Large intestine (tissue), 12 donors: ENCODE data around the gene N4BP2L1. TPM values are rescaled to one million over a fixed set of nuclear protein-coding genes. Genes with fewer than 3 reads are reported as not detected.
A peak's percentile ranks its signal among the peaks of the same experiment; 100 is the strongest.

Experiments
- DNase-seq, 2 donors: peaks; one replicate each; pipeline versions ENCODE4 v3.0.0 to v3.0.0-alpha.2; 2013
- H3K27ac ChIP-seq: one replicate; pipeline ENCODE4 v1.5.1; 2013; ENCODE audit warnings: low read length
- H3K27me3 ChIP-seq: 2 replicates; pipeline ENCODE4 v1.6.1; 2013; ENCODE audit warnings: low read length; ENCODE audit not compliant: control insufficient read depth, insufficient read depth
- H3K36me3 ChIP-seq: 2 replicates; pipeline ENCODE4 v1.6.1; 2013; ENCODE audit warnings: low read length; ENCODE audit not compliant: control insufficient read depth, insufficient read depth
- H3K4me1 ChIP-seq: one replicate; pipeline ENCODE4 v1.6.1; 2013; ENCODE audit warnings: low read length; ENCODE audit not compliant: control insufficient read depth, insufficient read depth
- H3K4me3 ChIP-seq: one replicate; pipeline ENCODE4 v1.5.1; 2013; ENCODE audit warnings: low read length
- H3K9me3 ChIP-seq: one replicate; pipeline ENCODE4 v1.6.1; 2013; ENCODE audit warnings: mild to moderate bottlenecking, low read depth, low read length, moderate library complexity; ENCODE audit not compliant: control insufficient read depth
- WGBS: methylation state at CpG from one replicate; pipeline ENCODE4 v1.1.5; 2013; ENCODE audit warnings: low lambda C conversion rate; ENCODE audit not compliant: insufficient coverage; 5-methylcytosine and 5-hydroxymethylcytosine counted together
- long read RNA-seq, 11 donors: transcript quantifications; one replicate each; lab custom pipeline, GENCODE V29; 2026
- polyA plus RNA-seq: library from polyadenylated mRNA; unstranded; fragments of 120-200 nt; gene quantifications from one replicate; pipeline ENCODE4 v1.2.1, GENCODE V29; 2013

N4BP2L1 gene
- polyA plus RNA-seq = 17.6 TPM
- long read RNA-seq, donor 1, partial matches to known transcripts = 0 of 1 reads
- long read RNA-seq, donor 1, other reads (novel, unspliced or antisense) = 0 of 1 reads
- long read RNA-seq, donor 2, partial matches to known transcripts = 0 of 3 reads
- long read RNA-seq, donor 2, other reads (novel, unspliced or antisense) = 0 of 3 reads
- long read RNA-seq, donor 3 = 0 reads
- long read RNA-seq, donor 4 = 0 reads
- long read RNA-seq, donor 5, partial matches to known transcripts = 0 of 4 reads
- long read RNA-seq, donor 5, other reads (novel, unspliced or antisense) = 0 of 4 reads
- long read RNA-seq, donor 6, partial matches to known transcripts = 0 of 2 reads
- long read RNA-seq, donor 6, other reads (novel, unspliced or antisense) = 0 of 2 reads
- long read RNA-seq, donor 7, partial matches to known transcripts = 0 of 3 reads
- long read RNA-seq, donor 7, other reads (novel, unspliced or antisense) = 0 of 3 reads
- long read RNA-seq, donor 8, partial matches to known transcripts = 0 of 3 reads
- long read RNA-seq, donor 8, other reads (novel, unspliced or antisense) = 0 of 3 reads
- long read RNA-seq, donor 9, partial matches to known transcripts = 0 of 2 reads
- long read RNA-seq, donor 9, other reads (novel, unspliced or antisense) = 0 of 2 reads
- long read RNA-seq, donor 10, transcript N4BP2L1-202 (5 exons, 3,046 nt) = major isoform, 5 of 7 reads
- long read RNA-seq, donor 10, partial matches to known transcripts = 0 of 7 reads
- long read RNA-seq, donor 10, other reads (novel, unspliced or antisense) = 0 of 7 reads
- long read RNA-seq, donor 11, partial matches to known transcripts = 0 of 1 reads
- long read RNA-seq, donor 11, other reads (novel, unspliced or antisense) = 0 of 1 reads

DNA sequence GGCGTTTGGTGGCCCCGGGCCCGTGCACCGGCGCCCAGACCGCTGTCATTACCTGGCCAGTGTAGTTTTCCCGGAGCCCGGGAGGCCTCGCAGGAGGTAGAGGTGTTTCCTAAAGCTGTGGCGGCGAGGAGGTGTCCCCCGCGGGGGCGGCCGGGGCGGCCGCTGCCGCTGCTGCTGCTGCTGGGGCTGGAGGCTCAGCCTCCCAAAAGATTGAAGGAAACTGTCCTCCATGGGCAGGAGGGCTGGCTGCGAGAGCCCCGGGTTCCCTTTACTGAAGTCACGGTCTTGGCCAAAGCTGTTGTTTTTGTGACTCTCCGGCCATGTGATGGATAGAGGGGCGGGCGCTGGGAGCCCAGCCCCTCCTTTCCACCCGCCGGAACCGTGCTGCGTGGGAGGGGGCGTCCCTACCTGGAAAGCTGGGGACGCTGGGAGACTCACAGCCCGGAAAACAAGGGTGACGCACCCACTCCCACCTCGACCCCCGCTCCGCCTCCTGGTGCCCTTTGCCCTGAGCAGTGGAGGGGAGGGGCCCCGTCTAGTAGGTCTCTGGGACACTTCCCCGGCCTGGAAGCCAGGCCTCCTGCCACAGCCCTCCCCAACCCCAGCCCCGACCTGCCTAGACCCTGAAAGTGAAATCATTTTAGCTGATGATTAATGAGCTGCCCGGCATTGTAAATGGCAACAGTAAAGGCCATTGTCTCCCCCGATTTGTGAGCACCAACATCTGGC is at the start of gene N4BP2L1:
Gene N4BP2L1 (minus strand): TSS at position 279 of the 729 bp plus-strand sequence. CDS start 48 bp downstream, at position 231.
- H3K27ac ChIP-seq = peak within 1 kb of the TSS; percentile 66

DNA sequence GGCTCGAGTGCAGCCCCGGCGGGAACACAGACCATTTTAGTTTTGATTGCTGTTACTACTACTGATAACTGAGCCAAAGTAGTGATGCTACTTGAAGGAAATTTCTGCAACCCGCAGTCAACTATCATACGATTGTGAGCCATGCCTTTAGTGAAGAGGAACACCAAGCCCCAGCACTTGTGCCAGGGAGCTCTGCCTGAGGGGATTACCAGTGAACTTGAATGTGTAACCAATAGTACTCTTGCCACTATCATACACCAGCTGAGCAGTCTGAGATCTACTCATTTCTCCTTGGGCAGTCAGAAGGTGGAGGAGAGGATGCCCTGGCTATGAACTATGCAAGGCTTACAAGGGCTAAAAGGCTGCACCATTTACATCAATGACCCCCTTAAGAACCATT is 49.0 kb upstream of the N4BP2L1 start:
- Histone ChIP-seq H3K36me3 (no peaks in the 10 kb centered on the region), H3K27ac (no peak overlapping the region), H3K4me1 (no peaks in the 10 kb centered on the region), H3K9me3 (no peaks in the 10 kb centered on the region), H3K4me3 (no peak overlapping the region), H3K27me3 (no peaks in the 10 kb centered on the region)
- WGBS = no CpG with 5 or more reads among the region's 5 CpGs
- no peak for DNase-seq

More for the DNA sequence above, at the start of gene N4BP2L1:
- no peaks in the 10 kb centered on the region for H3K9me3 ChIP-seq
- H3K4me3 ChIP-seq = peak within 1 kb of the TSS; percentile 67
- no peaks in the 10 kb centered on the region for H3K27me3 ChIP-seq
- no CpG with 5 or more reads among the region's 40 CpGs for WGBS
- peaks cover 6% of the 10 kb centered on the region for H3K4me1 ChIP-seq
- peak; percentile 76 to 89 for DNase-seq
- no peaks in the 10 kb centered on the region for H3K36me3 ChIP-seq

DNA sequence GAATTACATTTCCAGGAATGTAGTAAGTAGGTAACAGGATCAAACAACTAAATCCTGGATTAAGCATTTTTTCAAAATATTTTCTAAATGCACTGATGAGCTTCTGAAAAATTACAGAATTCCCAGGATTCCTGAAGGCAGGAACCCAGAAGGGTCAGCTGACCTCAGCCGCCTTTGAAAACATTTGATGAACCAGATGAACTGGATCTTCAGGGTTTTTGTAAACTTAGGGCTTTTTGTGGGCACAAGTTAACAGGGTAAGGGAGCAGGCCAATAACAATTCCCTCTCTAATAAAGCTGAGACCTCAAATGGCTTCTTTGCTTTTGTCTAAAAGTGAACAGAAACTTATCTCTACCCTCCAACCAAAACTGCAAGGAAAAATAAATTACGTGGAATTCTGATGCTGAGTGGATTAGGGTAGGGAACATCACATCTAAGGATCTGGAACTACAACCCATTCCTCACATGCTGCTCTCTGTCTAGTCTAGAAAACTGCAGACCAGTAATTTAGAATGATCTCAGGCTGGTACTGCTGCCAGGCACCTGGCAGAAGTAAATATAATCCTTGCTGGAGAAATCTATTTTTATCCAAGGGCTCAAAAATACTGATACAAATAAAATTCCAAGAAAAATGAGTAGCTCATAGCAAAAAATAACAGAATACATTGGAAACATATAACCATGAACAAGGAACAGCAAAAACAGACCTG is 48.2 kb upstream of the N4BP2L1 start:
- Histone ChIP-seq H3K27me3 (no peaks in the 10 kb centered on the region), H3K36me3 (no peaks in the 10 kb centered on the region), H3K4me1 (no peaks in the 10 kb centered on the region), H3K27ac (no peak overlapping the region), H3K4me3 (no peak overlapping the region), H3K9me3 (no peaks in the 10 kb centered on the region)
- DNase-seq = no peak
- whole genome bisulfite sequencing = no CpG with 5 or more reads among the region's 2 CpGs

DNA sequence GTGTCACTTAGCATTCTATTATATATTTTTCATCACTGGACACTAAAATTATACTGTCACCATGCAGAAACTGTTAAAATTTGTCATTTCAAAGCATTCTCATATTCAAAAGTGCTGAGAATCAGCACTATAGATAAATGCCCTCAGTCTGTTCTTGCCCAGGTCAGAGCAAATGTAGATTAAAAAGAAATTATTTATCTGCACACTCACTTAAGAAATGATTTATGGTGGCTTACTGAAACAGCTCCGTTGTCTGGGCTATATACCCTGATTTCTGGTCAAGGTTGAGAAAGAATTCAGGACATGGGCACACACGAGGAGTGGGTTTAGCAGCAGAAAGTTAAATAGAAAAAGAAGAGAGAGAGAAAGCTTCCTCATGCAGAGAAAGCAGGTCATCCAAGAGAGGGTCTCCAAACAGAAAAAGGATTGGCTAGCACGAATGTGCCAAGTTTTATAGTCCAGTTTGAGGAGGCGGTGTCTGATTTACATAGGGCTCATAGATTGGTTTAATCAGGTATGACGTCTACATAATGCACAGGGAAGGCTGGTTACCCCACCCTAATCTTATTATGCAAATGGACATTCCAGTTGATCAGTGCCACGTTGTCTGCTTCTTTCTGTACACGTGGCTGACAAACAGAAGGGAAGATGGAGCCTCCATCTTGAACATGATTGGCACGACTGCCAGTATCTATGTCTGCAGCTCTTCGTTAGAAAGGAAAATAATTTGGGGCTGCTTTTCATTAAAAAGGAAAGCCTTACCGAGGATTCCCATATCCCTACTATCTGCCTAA is 47.3 kb upstream of the N4BP2L1 start:
- H3K4me3 ChIP-seq = no peak overlapping the region
- H3K27ac ChIP-seq = no peak overlapping the region
- no peaks in the 10 kb centered on the region for H3K4me1 ChIP-seq
- H3K9me3 ChIP-seq = no peaks in the 10 kb centered on the region
- DNase-seq = no peak
- no peaks in the 10 kb centered on the region for H3K27me3 ChIP-seq
- WGBS = 88% methylated on average over 1 of the region's 10 CpGs
- H3K36me3 ChIP-seq = no peaks in the 10 kb centered on the region

DNA sequence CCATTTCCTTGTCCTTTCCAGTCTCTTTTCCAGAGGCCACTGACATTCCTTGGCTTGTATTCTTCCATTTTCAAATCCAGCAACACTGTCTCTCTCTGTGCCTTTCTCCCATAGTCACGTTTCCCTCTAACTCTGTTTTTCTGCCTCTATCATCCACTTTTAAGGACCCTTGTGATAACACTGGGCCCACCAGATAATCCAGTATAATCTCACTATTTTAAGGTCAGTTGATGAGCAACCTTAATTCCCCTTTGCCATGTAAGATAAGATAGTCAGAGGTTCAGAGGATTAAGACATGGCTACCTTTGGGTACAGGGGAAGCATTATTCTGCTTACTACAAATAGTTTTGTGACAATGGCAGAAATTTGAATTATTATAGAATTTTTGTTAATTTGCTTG is 45.7 kb upstream of the N4BP2L1 start:
- no peaks in the 10 kb centered on the region for H3K36me3 ChIP-seq
- H3K27ac ChIP-seq = no peak overlapping the region
- H3K27me3 ChIP-seq = no peaks in the 10 kb centered on the region
- H3K4me1 ChIP-seq = no peaks in the 10 kb centered on the region
- H3K4me3 ChIP-seq = no peak overlapping the region
- no peak for DNase-seq
- no CpG with 5 or more reads among the region's 1 CpG for WGBS
- no peaks in the 10 kb centered on the region for H3K9me3 ChIP-seq

DNA sequence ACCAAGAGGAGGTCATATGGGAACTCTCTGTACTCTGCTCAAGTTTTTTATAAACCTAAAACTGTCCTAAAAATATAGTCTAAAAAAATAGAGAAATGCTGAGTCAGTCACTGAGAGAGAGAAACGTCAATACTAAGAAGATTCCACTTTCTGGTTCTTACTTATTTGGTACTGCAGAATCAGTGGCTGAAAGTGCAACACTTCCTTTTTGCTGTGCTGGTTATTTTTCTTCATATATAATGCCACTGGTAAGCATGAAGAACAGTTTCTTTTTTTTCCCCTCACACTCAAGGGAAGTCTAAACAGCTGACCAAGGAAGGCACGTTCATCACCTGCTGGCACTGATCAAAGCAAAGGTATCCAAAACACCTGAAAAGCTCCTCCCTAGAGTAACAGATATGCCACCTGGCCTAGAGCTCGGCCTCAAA is 44.3 kb upstream of the N4BP2L1 start:
- 60% methylated on average over 1 of the region's 3 CpGs for WGBS
- DNase-seq = no peak
- H3K36me3 ChIP-seq = no peaks in the 10 kb centered on the region
- no peak overlapping the region for H3K27ac ChIP-seq
- H3K27me3 ChIP-seq = no peaks in the 10 kb centered on the region
- H3K4me1 ChIP-seq = no peaks in the 10 kb centered on the region
- H3K4me3 ChIP-seq = no peak overlapping the region
- H3K9me3 ChIP-seq = no peaks in the 10 kb centered on the region

DNA sequence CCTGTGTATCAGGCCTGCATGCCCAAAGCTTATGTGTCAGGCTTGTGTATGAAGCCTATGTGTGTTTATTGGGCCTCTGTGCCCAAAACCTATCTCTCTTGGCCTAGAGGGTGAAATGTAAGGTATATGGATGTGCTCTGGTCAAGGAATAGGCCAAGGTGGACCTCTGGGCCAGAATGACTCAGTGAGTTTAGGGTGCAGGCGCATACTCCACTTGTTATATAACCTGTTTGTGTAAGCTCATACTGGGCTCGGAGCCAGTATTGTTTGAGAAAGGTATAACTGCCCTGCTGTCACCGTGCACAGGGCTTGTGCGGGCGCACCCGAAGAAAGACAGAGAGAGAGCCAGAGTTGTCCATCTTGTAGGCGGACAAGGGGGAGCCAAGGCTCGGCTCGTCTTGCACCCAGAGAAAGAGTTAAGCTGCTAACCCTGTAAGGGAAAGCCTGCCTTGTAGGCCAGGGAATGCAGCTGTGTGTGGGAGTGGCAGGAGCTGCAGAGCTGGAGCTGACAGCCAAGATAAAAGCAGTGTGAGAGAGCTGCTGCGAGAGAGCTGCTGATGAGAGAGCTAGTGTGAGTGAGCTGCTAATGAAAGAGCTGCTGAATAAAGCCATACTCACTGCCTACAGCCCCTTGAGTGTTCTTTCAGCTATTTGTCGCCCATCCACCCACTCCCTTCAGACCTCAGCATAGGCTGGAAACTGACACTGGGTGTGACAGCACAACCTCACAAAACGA is 43.4 kb upstream of the N4BP2L1 start:
- Histone ChIP-seq H3K4me1 (no peaks in the 10 kb centered on the region), H3K27me3 (no peaks in the 10 kb centered on the region), H3K36me3 (no peaks in the 10 kb centered on the region), H3K27ac (no peak overlapping the region), H3K9me3 (no peaks in the 10 kb centered on the region), H3K4me3 (no peak overlapping the region)
- no peak for DNase-seq
- WGBS = no CpG with 5 or more reads among the region's 12 CpGs

DNA sequence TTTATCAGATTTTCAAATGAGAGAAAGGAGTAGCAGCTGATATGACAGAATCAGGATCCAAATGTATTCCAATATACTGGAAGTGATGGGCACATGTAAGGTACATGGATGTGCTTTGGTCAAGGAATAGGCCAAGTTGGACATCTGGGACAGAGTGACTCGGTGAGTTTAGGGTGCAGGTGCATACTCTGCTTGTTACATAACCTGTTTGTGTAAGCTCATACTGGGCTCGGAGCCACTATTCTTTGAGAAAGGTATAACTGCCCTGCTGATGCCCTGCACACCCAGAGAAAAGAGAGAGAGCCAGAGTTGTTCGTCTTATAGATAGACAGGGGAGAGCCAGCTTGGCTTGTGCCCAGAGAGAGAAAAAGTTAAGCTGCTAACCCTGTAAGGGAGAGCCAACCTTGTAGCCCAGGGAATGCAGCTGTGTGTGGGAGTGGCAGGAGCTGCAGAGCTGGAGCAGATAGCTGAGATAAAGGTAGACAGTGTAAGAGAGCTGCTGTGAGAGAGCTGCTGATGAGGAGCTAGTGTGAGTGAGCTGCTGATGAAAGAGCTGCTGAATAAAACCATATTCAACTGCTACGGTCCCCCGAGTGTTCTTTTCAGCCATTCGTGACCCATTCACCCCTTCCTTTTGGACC is 40.7 kb upstream of the N4BP2L1 start:
- Histone ChIP-seq H3K4me3 (no peak overlapping the region), H3K4me1 (no peaks in the 10 kb centered on the region), H3K27me3 (no peaks in the 10 kb centered on the region), H3K27ac (no peak overlapping the region), H3K36me3 (no peaks in the 10 kb centered on the region), H3K9me3 (no peaks in the 10 kb centered on the region)
- no peak for DNase-seq
- no CpG with 5 or more reads among the region's 6 CpGs for whole genome bisulfite sequencing
